HepG2 (cell line): ENCODE data around the gene TRPT1. TPM values are rescaled to one million over a fixed set of nuclear protein-coding genes. Genes with fewer than 3 reads are reported as not detected.

ENCODE experiments used
- CBX1 ChIP-seq: IDR thresholded peaks from one replicate; pipeline ENCODE4 v1.6.1; 2016; ENCODE audit warnings: antibody characterized with exemption, low read depth
- FOXA3 ChIP-seq: IDR thresholded peaks from 2 replicates; pipeline ENCODE4 v1.6.1; 2016; ENCODE audit warnings: missing genetic modification reagents, missing compliant biosample characterization
- HHEX ChIP-seq: IDR thresholded peaks from 2 replicates; pipeline ENCODE4 v1.6.1; 2016; ENCODE audit warnings: control low read depth
- SMAD9 ChIP-seq: sonication (generic); formaldehyde crosslinking; IDR thresholded peaks from 2 replicates; pipeline ENCODE4 v1.5.1; 2020; ENCODE audit warnings: mild to moderate bottlenecking, missing genetic modification reagents
- ZNF318 ChIP-seq: sonication (generic); formaldehyde crosslinking; IDR thresholded peaks from 2 replicates; pipeline ENCODE4 v1.4.0; 2020; ENCODE audit warnings: mild to moderate bottlenecking, missing genetic modification reagents
- ZNF567 ChIP-seq: sonication (generic); formaldehyde crosslinking; IDR thresholded peaks from 2 replicates; pipeline ENCODE4 v1.8.1; 2023; ENCODE audit warnings: mild to moderate bottlenecking, missing genetic modification reagents, borderline replicate concordance
- polyA plus RNA-seq, 8 experiments: library from polyadenylated mRNA; depleted of rRNA in 3 of 8; stranded (reverse) in 7 of 8; unstranded in 1 of 8; fragments of >200 nt; fragmentation: Illumina TruSeq in 4 of 8; extraction: Trizol in 4 of 8; gene quantifications; 2 replicates each; pipeline versions ENCODE4 v1.2.1 to v1.2.3, GENCODE V29; 2011 to 2016; ENCODE audit warnings: low read depth in 4 of 8, missing spikeins in 1 of 8, mixed read lengths in 1 of 8; ENCODE audit not compliant: insufficient read depth in 1 of 8
- total RNA-seq, 5 experiments: library from RNA; depleted of rRNA; stranded (reverse); fragments of >200 nt; fragmentation: Illumina TruSeq; extraction: Trizol; gene quantifications; 2 replicates each; pipeline ENCODE4 v1.2.3, GENCODE V29; 2016; ENCODE audit warnings: low read depth in 1 of 5

TRPT1 gene
- total and polyA plus RNA-seq, 2 of the 13 experiments (the other 11 are each of a cell fraction or from before 2014, with no cell fraction given) = 24.8 to 40.7 TPM

- no peak for TF ChIP-seq ZNF318 (CRISPR knock-in tag)
- TF ChIP-seq SMAD9 (CRISPR knock-in tag) = no peak
- TF ChIP-seq ZNF567 (CRISPR knock-in tag) = no peak
- TF ChIP-seq CBX1 = no peak
- no peak; the same call in 1 of the 2 replicates for TF ChIP-seq FOXA3 (CRISPR knock-in tag)
- TF ChIP-seq HHEX (CRISPR knock-in tag) = no peak
These were observed 44.2 kb downstream of the TRPT1 start (continued) for GRCh38 chr11:64181506-64182411.
